GM23338 (cell line): ENCODE results near the gene CTNNA3. TPM values are rescaled to one million over a fixed set of nuclear protein-coding genes. Genes with fewer than 3 reads are reported as not detected.

Source experiments
- EZH2phosphoT487 ChIP-seq: fragments of 200-600 bp; sonication (generic); IDR thresholded peaks from one replicate; pipeline ENCODE4 v1.8.1; 2018; ENCODE audit warnings: antibody characterized with exemption; ENCODE audit not compliant: unreplicated experiment
- NANOG ChIP-seq: IDR thresholded peaks from 2 replicates; pipeline ENCODE4 v1.6.1; 2016; ENCODE audit warnings: antibody characterized with exemption, borderline replicate concordance
- STAT1 ChIP-seq: IDR thresholded peaks from one replicate; pipeline ENCODE4 v1.6.1; 2016; ENCODE audit warnings: antibody characterized with exemption; ENCODE audit not compliant: unreplicated experiment
- ZNF331 ChIP-seq: fragments of 250-450 bp; sonication (Bioruptor Pico); IDR thresholded peaks from 2 replicates; pipeline ENCODE4 v1.5.0; 2020; ENCODE audit warnings: low read depth, mild to moderate bottlenecking, moderate library complexity
- polyA plus RNA-seq: library from polyadenylated mRNA; unstranded; fragments of >200 nt; fragmentation: Nextera tagmentation; extraction: Ambion mirVana; gene quantifications from 2 replicates; pipeline ENCODE4 v1.2.1, GENCODE V29; 2016
- total RNA-seq: library from RNA; depleted of rRNA; stranded (reverse); fragments of >200 nt; shearing (Covaris generic); gene quantifications from 2 replicates; pipeline ENCODE4 v1.2.3, GENCODE V29; 2014
- TF ChIP-seq, protein P1 (sequence below): fragments of 250-450 bp; sonication (Bioruptor Pico); IDR thresholded peaks from 2 replicates; pipeline ENCODE4 v1.5.0; 2020; ENCODE audit warnings: mild to moderate bottlenecking, moderate library complexity
- TF ChIP-seq, protein P2 (sequence below): IDR thresholded peaks from one replicate; pipeline ENCODE4 v1.6.1; 2018; ENCODE audit warnings: antibody characterized with exemption; ENCODE audit not compliant: unreplicated experiment

CTNNA3 gene
- total and polyA plus RNA-seq, 2 experiments from 2014 or later, result 0.71 to 3.3 TPM

DNA sequence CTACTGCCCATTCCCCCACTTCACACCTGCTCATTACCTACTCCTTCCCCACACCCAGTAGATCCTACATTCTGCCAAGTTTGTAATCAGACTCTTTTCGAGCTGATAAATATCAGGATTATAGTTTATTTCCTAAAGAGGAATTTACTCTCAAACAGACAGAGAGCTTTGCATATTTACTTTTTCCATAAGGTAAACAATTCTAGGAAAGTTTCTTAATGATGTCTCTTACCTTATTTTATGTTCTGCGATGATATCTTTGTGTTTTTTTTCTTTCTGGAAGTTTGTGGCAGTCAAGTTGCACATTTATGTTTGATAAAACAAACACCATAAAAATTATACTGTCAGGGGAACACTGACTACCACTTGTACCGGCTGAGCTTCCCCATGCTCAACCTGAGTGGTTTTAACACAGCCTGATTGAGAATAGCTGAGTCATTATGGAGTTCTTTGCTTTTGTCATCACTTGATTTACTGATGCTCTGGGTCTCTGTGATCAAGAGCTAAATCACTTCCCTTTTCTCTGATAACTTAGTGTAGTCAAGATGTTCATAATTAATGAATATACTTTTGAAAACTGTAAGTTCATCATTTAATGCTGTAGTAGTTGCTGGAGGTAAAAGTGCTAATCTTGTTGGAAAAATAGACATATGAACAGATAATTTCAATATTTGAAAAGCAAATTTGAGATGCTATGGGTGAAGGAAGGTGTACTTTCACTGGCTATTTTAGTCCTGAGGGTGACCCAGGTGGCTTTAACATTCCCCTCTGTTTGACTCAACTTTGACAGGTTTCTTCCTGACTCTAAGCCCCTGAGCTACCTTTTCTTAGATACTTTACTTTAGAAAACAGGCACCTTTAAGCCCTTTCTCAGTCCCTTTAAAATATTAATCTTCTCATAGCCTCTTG, 1804.7 kb downstream of the CTNNA3 start (continued):
- TF ChIP-seq, protein P1, sequence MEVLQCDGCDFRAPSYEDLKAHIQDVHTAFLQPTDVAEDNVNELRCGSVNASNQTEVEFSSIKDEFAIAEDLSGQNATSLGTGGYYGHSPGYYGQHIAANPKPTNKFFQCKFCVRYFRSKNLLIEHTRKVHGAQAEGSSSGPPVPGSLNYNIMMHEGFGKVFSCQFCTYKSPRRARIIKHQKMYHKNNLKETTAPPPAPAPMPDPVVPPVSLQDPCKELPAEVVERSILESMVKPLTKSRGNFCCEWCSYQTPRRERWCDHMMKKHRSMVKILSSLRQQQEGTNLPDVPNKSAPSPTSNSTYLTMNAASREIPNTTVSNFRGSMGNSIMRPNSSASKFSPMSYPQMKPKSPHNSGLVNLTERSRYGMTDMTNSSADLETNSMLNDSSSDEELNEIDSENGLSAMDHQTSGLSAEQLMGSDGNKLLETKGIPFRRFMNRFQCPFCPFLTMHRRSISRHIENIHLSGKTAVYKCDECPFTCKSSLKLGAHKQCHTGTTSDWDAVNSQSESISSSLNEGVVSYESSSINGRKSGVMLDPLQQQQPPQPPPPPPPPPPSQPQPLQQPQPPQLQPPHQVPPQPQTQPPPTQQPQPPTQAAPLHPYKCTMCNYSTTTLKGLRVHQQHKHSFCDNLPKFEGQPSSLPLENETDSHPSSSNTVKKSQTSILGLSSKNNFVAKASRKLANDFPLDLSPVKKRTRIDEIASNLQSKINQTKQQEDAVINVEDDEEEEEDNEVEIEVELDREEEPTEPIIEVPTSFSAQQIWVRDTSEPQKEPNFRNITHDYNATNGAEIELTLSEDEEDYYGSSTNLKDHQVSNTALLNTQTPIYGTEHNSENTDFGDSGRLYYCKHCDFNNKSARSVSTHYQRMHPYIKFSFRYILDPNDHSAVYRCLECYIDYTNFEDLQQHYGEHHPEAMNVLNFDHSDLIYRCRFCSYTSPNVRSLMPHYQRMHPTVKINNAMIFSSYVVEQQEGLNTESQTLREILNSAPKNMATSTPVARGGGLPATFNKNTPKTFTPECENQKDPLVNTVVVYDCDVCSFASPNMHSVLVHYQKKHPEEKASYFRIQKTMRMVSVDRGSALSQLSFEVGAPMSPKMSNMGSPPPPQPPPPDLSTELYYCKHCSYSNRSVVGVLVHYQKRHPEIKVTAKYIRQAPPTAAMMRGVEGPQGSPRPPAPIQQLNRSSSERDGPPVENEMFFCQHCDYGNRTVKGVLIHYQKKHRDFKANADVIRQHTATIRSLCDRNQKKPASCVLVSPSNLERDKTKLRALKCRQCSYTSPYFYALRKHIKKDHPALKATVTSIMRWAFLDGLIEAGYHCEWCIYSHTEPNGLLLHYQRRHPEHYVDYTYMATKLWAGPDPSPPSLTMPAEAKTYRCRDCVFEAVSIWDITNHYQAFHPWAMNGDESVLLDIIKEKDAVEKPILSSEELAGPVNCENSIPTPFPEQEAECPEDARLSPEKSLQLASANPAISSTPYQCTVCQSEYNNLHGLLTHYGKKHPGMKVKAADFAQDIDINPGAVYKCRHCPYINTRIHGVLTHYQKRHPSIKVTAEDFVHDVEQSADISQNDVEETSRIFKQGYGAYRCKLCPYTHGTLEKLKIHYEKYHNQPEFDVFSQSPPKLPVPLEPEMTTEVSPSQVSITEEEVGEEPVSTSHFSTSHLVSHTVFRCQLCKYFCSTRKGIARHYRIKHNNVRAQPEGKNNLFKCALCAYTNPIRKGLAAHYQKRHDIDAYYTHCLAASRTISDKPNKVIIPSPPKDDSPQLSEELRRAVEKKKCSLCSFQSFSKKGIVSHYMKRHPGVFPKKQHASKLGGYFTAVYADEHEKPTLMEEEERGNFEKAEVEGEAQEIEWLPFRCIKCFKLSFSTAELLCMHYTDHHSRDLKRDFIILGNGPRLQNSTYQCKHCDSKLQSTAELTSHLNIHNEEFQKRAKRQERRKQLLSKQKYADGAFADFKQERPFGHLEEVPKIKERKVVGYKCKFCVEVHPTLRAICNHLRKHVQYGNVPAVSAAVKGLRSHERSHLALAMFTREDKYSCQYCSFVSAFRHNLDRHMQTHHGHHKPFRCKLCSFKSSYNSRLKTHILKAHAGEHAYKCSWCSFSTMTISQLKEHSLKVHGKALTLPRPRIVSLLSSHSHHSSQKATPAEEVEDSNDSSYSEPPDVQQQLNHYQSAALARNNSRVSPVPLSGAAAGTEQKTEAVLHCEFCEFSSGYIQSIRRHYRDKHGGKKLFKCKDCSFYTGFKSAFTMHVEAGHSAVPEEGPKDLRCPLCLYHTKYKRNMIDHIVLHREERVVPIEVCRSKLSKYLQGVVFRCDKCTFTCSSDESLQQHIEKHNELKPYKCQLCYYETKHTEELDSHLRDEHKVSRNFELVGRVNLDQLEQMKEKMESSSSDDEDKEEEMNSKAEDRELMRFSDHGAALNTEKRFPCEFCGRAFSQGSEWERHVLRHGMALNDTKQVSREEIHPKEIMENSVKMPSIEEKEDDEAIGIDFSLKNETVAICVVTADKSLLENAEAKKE (CRISPR knock-in tag), result no peak
- TF ChIP-seq ZNF331 (CRISPR knock-in tag), result no peak
- TF ChIP-seq NANOG, result no peak
- TF ChIP-seq, protein P2, sequence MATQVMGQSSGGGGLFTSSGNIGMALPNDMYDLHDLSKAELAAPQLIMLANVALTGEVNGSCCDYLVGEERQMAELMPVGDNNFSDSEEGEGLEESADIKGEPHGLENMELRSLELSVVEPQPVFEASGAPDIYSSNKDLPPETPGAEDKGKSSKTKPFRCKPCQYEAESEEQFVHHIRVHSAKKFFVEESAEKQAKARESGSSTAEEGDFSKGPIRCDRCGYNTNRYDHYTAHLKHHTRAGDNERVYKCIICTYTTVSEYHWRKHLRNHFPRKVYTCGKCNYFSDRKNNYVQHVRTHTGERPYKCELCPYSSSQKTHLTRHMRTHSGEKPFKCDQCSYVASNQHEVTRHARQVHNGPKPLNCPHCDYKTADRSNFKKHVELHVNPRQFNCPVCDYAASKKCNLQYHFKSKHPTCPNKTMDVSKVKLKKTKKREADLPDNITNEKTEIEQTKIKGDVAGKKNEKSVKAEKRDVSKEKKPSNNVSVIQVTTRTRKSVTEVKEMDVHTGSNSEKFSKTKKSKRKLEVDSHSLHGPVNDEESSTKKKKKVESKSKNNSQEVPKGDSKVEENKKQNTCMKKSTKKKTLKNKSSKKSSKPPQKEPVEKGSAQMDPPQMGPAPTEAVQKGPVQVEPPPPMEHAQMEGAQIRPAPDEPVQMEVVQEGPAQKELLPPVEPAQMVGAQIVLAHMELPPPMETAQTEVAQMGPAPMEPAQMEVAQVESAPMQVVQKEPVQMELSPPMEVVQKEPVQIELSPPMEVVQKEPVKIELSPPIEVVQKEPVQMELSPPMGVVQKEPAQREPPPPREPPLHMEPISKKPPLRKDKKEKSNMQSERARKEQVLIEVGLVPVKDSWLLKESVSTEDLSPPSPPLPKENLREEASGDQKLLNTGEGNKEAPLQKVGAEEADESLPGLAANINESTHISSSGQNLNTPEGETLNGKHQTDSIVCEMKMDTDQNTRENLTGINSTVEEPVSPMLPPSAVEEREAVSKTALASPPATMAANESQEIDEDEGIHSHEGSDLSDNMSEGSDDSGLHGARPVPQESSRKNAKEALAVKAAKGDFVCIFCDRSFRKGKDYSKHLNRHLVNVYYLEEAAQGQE, result no peak
- no peak for TF ChIP-seq EZH2phosphoT487
- no peak for TF ChIP-seq STAT1
